Gastrocnemius medialis (tissue), 4 donors: ENCODE results near the gene UTP14C.

Experiments used
- CTCF ChIP-seq, 5 experiments: fragments of 450-650 bp in 3 of 5; fragments of 200-600 bp in 2 of 5; sonication (generic) in 2 of 5; IDR thresholded peaks in 4 of 5; conservative IDR thresholded peaks in 1 of 5; 1 replicate in 4 of 5; 2 replicates in 1 of 5; pipeline ENCODE4 v1.5.1; 2016 to 2019; ENCODE audit warnings: antibody characterized with exemption in 5 of 5, mild to moderate bottlenecking in 3 of 5, moderate library complexity in 3 of 5
- POLR2A ChIP-seq, 2 donors: fragments of 450-650 bp; IDR thresholded peaks; one replicate each; pipeline ENCODE4 v1.6.1; 2017; ENCODE audit warnings: antibody characterized with exemption in 2 of 2, mild to moderate bottlenecking in 2 of 2, moderate library complexity in 2 of 2

DNA sequence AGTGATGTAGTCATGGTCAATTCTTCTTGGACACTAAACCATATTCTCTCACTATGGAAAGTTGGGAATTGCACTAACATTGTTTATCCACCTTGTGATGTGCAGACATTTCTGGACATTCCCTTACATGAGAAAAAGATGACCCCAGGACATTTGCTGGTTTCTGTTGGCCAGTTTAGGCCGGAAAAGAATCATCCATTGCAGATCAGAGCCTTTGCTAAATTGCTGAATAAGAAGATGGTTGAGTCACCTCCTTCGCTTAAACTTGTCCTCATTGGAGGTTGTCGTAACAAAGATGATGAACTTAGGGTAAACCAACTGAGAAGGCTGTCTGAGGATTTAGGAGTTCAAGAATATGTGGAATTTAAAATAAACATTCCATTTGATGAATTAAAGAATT, at the start of gene UTP14C:
- TF ChIP-seq POLR2A (IDR thresholded peaks at IDR 0.05) (no peak), CTCF (IDR thresholded peaks at IDR 0.05 in 4 of 5, conservative IDR thresholded peaks at IDR 0.05 in 1 of 5) (no peak)
